Endometrial microvascular endothelial cells (primary cell): Measurements from ENCODE around the gene PERP. TPM values are rescaled to one million over a fixed set of nuclear protein-coding genes. Genes with fewer than 3 reads are reported as not detected.

Experiments used
- in situ Hi-C: cut with HindIII; loops from 2 replicates; pipeline ENCODE4 v1.10.0; 2017; ENCODE audit warnings: low sequenced_read_pairs, low pct_unique_long_range_greater_than_20kb; ENCODE audit errors: inconsistent ontology term
- total RNA-seq: library from RNA; depleted of rRNA; stranded (reverse); fragments of >200 nt; gene quantifications from one replicate; pipeline ENCODE4 v1.2.3, GENCODE V29; 2015; ENCODE audit errors: inconsistent ontology term

The PERP gene
- total RNA-seq, 1 donor from 2014 or later: 49.9 TPM

DNA sequence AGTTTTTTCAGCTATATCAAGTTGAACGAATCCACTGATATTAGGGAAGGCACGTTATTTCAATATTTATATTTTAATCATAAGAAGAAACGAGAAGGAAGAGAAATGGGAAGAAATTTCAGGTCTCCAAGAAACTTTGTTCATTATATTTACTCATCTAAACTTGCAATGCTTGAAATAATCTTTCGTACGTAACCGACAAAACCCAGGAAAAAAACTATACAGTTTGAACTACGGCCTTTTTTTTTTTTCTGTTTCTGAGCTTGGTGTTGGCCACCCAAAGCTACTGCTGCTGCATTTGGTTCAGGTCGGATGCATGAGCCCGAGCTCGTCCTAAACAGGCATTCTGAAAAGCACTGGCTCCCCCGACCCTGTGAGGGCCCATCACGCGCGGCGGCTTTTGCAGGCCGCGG lies 548 bp downstream of the PERP start:
- in situ Hi-C loops: no loop called here

DNA sequence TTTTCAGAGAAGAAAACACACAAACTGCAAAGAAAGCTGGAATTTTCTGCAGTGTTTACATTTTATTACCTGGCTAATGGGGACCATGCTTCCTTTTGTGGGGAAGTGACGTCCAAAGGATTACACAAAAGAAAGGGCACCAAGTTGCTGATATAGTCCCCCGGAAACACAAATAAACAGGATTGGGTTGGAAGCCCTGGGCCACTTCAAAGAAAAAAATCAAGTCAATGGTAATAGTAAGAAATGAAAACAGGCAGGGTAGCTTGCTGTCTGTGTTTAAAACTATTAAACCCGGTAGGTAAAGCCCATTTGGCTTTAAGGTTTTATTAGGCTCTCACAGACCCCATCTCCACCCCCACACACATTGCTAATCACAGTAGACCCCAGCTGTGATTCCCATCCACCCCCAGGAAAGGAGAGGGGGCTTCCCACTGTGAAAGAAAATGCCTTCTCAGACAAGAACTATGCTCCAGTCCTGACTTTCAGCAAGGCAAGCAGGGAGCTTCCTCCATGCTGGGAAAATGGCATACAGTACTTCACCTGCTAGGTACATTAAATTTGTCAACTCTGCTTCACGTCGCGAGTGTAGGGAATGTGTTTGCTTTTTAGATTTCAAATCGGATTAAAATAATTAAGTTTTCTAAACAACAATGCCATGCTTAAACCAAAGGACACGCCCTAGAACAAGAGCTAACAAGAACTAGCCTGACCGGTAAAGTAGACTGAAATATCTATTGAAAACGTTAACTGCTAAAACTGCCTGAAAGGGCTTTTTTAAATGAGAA lies 1.1 kb downstream of the PERP start:
- in situ Hi-C loops: no loop called here

- in situ Hi-C loops: no loop called here
Observed at GRCh38 chr6:138105446-138105845, 1.8 kb downstream of the PERP start.

DNA sequence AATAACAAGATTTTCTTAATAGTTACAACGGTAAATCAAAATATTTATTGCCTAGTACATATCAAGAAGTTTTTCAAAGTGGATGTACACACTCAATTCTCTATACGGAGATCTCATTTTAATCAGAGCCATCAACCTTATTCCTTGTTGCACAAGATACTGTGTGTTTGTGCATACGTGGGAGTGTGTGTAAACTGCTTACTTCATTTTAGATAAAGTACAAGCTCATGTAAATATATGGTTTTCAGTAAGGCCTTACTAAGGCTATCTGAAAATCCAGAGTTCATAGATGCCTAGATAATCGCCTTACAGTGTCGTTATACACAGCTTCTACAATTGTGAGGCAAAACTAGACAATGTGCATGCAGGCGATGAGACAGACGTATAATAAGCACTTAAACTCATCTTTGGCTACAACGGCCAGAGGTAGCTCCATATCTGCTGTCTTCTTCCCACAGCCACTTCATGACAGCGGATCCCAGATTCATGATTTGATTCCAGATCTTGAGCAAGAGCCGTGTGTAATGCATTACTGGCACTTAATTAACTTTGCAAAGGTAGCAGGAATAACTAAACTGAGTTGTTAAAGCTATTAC lies 2.5 kb downstream of the PERP start:
- in situ Hi-C loops: no loop called here

- in situ Hi-C loops: no loop called here
Observed at GRCh38 chr6:138103871-138104270, 3.3 kb downstream of the PERP start.

DNA sequence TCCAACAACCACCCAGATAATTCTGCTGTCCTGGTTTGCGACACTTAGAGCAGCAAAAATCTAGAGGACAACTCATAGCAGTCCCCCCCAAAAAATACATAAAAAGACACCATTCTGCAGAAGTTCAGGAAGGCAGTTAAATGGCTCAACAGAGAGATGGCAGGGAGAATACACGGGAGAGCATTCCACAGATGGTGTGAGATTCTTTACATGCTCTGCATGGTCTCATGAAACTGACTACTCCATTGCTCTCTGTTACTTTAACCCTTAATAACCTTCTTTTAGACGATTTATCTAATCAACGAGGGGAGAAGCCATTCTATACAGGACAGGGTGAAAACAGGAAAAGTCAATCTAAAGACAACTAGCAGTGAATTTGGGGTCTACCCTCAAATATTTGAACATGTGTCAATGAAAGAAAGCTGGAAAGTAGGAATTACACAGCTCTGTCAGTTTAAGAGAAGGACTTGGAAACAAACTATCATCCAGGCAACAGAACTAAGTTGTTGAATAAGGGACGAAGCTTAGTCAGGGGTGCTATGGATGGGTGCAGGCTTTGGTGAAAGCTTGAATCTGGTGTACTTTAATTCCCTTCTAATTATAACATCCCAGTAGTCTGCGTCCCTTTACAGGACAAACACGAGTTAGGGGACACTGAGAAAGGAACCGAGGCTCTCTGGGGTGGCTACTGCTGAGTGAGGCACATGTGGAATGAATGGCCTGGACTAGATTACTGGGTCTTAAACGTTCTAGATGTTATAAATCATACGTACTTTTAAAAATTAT lies 5.1 kb downstream of the PERP start:
- in situ Hi-C loops: no loop called here

- in situ Hi-C loops: no loop called here
Observed at GRCh38 chr6:138099832-138100231, 7.4 kb downstream of the PERP start.

DNA sequence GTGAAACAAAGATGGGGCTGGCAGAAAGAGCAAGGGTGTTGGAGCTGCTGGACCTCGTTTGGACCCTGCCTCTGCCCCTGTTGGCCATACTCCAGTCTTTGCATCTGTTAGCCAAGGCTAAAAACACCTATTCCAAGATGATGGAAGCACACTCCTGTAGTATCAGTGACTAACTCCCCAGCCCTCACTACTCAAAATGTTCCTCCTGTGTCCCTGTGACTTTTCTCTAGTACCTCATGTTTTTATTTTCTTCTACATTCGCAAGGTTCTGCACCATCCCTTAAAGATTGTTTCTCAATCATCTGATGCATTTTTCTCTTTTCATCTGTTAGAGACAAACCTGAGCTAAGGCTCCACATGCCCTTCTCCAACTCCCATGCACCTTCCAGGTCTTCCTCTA lies 8.9 kb downstream of the PERP start:
- in situ Hi-C loops: no loop called here

- in situ Hi-C loops: no loop called here
Observed at GRCh38 chr6:138094260-138094659, 13.0 kb downstream of the PERP start.

- in situ Hi-C loops: no loop called here
Observed at GRCh38 chr6:138093632-138094031, 13.6 kb downstream of the PERP start.

GRCh38 chr6:138092686-138093085 lies 14.5 kb downstream of the PERP start:
- in situ Hi-C loops: no loop called here

DNA sequence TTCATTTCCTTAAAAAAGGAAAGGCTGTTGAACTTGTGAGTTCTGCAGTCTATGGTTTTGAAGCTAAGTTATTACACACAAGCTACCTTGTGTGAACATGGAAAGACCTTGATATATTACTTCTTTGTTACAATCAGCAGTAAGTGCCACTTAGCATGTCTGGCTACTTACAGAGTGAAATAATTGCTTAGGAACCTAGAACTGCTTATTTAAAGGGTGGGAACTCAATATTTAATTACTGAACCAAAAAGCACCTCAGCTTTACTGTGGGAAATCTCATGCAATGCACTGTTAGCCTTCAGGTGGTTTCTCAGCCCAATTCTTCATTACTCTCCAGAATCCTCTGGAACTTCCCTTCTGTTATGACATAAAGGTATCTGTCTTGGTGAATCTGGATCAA lies 17.9 kb downstream of the PERP start:
- in situ Hi-C loops: no loop called here

GRCh38 chr6:138088326-138088762 lies 18.9 kb downstream of the PERP start:
- in situ Hi-C loops: no loop called here

DNA sequence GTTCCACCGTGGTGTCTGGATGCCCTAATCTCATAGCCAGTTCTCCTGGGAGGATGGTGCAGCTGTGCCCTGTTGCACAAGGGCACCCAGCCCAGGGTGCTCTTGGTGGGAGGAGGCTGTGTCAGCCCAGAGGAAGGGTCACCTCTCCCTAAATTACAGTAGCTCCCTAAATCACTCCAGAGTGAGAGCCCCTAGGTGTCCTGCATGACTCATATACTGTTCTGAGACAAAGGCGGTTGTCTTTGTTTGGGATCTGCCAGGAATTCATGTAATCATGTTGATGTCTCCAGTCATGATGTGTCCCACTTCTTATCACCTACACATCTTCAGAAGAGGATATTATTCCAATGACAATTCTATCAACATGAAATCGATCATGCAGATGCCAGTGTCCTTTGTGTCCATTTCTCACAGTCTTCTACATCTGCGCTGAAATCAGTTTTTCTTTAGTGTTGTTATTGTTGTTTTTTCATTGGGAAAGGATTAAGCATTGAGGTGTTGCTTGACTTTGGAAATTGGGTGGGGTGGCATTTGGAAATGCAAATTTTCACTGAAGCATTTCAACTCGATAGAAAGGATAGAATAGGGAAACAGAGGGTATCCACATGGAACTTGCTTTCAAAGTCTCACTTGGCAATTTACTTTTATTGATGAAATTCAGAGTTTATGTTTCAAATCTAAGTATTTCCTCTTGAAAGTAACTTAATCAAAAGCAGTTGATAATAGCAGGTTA lies 19.5 kb downstream of the PERP start:
- in situ Hi-C loops: no loop called here

DNA sequence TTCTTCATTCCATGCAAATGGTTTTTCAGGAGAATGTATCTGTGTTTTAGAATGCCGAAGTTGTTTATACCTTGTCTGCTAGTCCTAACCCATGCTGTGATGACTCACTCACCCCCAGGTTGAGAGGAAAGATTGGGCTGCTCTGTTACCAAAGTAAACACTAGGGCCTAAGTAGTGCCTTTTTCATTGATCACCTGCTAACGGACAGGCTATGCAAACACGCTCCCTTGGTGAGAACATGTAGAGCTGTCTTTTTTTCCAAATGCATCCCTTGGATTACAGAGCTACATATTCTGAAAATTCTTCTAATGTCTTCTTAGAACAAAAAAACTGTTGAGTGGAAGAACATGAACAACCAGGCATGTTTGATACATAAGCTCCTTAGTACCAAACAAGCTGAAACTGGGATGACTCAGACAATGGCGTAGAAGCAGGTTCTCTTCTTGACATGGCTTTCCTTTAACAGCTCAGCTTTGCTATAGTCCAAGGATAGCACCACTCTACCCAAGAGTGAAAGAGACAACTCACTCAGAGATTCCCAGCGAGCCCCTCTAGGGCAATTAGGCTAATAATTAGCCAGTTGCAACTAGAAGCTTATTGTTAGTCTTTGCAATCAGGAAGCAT lies 20.5 kb downstream of the PERP start:
- in situ Hi-C loops: no loop called here

DNA sequence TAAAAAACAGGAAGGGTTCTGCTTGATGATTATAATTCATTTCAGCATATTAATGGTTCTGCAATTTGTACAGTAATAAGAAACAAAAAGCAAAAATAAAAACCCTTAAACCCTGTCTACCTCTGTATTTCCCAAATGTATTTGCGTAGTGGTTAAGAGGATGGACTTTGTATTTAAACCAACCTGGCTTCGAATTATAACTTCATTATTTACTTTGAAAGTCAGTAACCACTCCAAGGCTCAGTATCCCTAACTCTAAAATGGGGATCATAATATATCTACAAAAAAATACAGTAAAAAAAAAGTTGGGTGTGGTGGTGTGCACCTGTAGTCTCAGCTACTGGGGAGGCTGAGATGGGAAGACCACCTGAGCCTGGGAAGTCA lies 21.4 kb downstream of the PERP start:
- in situ Hi-C loops: no loop called here

DNA sequence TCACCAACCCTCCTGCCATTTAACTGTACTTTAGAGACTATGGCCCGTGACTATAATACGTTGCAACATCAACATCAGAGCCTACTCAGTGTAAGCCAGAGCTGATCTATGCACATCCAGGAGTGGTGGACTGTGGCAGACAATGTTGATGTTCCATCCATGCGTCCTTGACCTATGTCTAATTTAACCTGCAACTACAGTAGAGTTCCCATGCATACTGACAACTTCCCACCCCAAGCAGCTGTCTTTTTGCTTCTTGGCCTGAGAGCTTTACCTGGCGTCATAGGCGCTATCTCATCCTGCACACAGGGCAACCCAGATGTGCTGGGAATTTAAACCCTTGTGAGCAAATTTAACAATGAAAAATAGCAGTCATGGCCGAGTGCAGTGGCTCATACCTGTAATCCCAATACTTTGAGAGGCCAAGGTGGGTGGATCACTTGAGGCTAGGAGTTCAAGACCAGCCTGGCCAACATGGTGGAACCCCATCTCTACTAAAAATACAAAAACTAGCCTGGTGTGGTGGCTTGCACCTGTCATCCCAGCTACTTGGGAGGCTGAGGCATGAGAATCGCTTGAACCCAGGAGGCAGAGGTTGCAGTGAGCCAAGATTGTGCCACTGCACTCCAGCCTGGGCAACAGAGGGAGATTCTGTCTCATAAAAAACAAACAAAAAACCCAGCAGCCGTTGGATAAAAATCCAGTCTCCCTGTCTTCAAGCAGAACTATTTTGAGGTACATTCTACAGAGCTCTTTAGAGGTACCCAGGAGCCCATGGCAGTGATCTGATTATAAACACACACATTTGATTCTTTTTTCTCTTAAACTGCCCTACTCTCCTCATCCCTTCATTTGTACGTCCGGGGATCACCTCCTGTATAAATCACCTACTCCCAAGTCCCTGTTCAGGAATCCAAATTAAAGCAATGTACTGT lies 22.0 kb downstream of the PERP start:
- in situ Hi-C loops: no loop called here

DNA sequence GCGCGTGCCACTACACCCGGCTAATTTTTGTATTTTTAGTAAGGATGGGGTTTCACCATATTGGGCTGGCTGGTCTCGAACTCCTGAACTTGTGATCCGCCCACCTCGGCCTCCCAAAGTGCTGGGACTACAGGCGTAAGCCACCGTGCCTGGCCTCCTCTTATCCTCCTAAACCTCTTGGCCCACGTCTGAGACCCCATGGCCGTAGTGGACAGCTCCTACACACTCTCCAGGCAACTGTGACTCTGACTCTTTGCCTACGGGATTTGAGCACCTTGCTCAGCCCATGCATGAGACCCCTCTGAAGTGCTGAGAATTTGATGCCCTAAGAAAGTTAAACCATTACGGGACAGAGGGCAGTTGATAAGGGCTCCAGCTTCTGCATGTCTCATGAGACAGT lies 25.0 kb downstream of the PERP start:
- in situ Hi-C loops: no loop called here
